Coronary artery (tissue), 2 donors: ENCODE data around the gene CACNG6.
"Not testable (repeated sequence)": the region's sequence is repeated elsewhere in the genome, so short reads cannot be mapped to it uniquely, and the experiment has no call there.

ENCODE experiments used
- DNase-seq: peaks from one replicate; pipeline ENCODE4 v3.0.0-alpha.2; 2017; ENCODE audit warnings: low spot score
- H3K27ac ChIP-seq, 2 donors: fragments of 200-600 bp; sonication (generic); one replicate each; pipeline ENCODE4 v1.5.1; 2016 to 2019
- H3K4me3 ChIP-seq: fragments of 200-600 bp; sonication (generic); 2 replicates; pipeline ENCODE4 v1.5.1; 2016; ENCODE audit warnings: mild to moderate bottlenecking, moderate library complexity
- TF ChIP-seq, protein P1 (sequence below): fragments of 200-600 bp; sonication (generic); IDR thresholded peaks from one replicate; pipeline ENCODE4 v1.5.1; 2019; ENCODE audit warnings: antibody characterized with exemption

CACNG6 gene

DNA sequence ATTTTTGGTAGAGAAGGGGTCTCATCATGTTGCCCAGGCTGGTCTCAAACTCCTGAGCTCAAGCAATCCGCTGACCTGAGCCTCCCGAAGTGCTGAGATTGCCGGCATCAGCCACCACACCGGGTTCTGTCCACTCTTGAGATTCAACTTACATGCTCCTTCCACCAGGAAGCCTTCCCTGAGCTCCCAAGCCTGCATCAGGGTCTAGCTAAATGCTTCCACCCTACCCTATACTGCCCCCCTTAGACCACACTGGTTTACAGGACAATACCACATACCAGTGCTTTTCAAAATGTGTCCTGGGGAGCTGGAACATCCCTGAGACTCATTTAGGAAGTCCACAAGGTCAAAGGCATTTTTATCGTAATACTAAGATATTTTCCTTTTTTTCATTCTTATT is 43.8 kb upstream of the CACNG6 start:
- TF ChIP-seq, protein P1, sequence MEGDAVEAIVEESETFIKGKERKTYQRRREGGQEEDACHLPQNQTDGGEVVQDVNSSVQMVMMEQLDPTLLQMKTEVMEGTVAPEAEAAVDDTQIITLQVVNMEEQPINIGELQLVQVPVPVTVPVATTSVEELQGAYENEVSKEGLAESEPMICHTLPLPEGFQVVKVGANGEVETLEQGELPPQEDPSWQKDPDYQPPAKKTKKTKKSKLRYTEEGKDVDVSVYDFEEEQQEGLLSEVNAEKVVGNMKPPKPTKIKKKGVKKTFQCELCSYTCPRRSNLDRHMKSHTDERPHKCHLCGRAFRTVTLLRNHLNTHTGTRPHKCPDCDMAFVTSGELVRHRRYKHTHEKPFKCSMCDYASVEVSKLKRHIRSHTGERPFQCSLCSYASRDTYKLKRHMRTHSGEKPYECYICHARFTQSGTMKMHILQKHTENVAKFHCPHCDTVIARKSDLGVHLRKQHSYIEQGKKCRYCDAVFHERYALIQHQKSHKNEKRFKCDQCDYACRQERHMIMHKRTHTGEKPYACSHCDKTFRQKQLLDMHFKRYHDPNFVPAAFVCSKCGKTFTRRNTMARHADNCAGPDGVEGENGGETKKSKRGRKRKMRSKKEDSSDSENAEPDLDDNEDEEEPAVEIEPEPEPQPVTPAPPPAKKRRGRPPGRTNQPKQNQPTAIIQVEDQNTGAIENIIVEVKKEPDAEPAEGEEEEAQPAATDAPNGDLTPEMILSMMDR, result no peak
- Histone ChIP-seq H3K4me3 (no peak overlapping the region), H3K27ac (no peak overlapping the region)
- DNase-seq, result no peak

- DNase-seq, H3K4me3 ChIP-seq, H3K27ac ChIP-seq: not testable (repeated sequence)
These were observed 42.8 kb upstream of the CACNG6 start for GRCh38 chr19:53948611-53949010.

DNA sequence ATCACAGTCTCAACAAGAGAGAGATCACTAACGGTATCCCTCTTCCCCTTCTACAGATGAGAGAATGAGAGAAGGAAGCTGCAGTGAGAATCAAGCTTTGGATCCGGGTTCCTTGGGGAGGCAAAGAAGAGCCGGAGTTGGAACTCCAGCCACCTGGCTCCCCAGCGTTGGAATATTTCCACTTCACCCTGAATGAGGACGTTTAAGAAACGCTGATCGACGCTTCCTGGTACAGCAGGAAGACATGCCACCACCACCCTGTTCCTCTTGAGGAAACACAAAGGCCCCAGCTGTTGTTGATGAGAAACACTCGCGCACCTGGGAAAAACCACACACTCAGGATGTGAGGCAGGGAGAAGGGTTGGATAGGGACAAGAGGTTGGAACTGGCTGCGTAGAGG is 40.0 kb upstream of the CACNG6 start:
- DNase-seq, result no peak
- Histone ChIP-seq H3K27ac (no peak overlapping the region), H3K4me3 (no peak overlapping the region)
- TF ChIP-seq, protein P1, result no peak

GRCh38 chr19:53951947-53952346 is 39.5 kb upstream of the CACNG6 start:
- H3K27ac ChIP-seq, result no peak overlapping the region
- no peak for DNase-seq
- no peak overlapping the region for H3K4me3 ChIP-seq
- TF ChIP-seq, protein P1, result no peak

DNA sequence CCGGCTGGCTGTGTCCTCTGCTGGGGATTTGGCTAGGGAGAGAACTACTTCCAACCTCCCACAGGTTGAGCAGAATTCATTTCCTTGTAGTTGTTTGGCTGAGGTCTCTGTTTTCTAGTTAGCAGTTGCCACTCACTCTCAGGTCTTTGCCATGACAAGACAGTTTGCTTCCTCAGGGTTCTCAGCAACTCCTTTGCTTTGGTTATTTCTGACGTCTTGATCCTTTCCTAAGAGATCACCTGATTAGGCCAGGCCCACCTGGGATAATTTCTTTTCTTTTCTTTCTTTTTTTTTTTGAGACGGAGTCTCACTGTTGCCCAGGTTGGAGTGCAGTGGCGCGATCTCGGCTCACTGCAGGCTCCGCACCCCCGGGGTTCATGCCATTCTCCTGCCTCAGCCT is 38.1 kb upstream of the CACNG6 start:
- DNase-seq, result no peak
- TF ChIP-seq, protein P1, result no peak
- H3K4me3 ChIP-seq, result no peak overlapping the region
- no peak overlapping the region for H3K27ac ChIP-seq

DNA sequence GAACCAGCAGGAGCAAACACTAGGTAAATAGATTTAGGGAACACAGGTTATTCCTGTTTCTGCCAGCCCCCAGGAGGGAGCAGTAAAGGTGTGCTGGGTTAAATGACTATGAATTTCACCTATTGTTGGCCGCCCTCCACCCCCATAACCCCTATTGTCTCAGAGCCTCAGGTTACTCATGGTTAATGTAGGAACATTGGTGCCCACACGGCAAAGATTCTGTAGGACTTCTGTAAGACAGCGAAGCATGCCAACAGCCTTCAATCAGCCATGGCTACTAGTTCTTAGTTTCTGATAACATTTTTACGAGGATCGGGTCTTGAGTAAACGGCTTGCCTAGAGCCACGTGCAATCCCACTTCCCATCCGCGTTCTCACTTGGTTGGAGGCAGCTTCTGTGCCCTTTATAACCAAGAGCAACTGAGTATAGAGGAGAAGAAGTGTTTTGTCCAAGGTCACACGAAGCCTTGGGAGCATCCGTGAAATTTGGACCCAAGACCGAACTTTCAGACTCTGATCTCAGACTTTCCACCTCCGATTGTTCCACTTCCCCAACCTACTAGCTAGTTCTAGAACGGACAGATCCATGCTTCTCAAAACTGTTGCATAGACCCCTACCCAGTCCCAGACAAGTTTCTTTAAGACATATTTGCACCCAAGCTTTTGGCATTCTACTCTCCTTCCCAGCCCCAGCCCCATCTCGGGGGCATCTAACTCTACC is 33.8 kb upstream of the CACNG6 start:
- TF ChIP-seq, protein P1, result no peak
- Histone ChIP-seq H3K27ac (no peak overlapping the region), H3K4me3 (no peak overlapping the region)
- no peak for DNase-seq

DNA sequence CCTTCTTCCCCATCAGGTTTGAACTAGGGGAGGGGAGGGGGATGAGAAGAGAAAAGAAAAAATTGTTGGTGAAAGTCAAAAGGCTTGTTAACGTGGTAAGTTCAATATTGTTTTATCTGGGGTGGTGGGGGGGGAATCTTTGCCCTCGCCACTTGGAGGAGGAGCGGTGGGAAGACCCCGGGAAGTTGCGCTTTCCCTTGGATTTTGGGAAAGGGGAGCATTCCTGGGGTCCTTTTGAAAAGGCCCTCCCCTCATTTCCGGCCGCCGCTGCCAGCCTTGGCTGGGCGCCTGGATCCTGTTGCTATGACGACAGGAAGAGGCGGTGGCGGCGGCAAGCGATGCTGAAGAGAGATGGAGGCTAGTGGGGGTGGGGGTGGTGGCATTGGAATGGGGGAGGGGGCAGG is 33.3 kb upstream of the CACNG6 start:
- no peak for DNase-seq
- Histone ChIP-seq H3K4me3 (no peak overlapping the region), H3K27ac (no peak overlapping the region)
- TF ChIP-seq, protein P1, result no peak
